Measurements from ENCODE around the gene EP400. TPM values are rescaled to one million over a fixed set of nuclear protein-coding genes. Genes with fewer than 3 reads are reported as not detected.
A peak's percentile ranks its signal among the peaks of the same experiment; 100 is the strongest.

The EP400 gene
- total RNA-seq, 2 donors from 2014 or later: 10.5 to 15.5 TPM

GRCh38 chr12:132084621-132085290 lies 135.0 kb downstream of the EP400 start:
- Histone ChIP-seq H3K4me3 (peak overlapping the region; percentile 92 to 94), H3K4me1 (peaks cover 0 to 19% of the 10 kb centered on the region in 2 donors), H3K9me3 (no peaks in the 10 kb centered on the region), H3K27ac (peak overlapping the region; percentile 89 to 93), H3K36me3 (no peaks in the 10 kb centered on the region), H3K27me3 (no peaks in the 10 kb centered on the region)
- DNase-seq (ENCODE audit: low spot score): peak; percentile 74
- no peak for TF ChIP-seq CTCF (IDR thresholded peaks at IDR 0.05)

- no peak for DNase-seq (ENCODE audit: low spot score)
- peak overlapping the region; percentile 92 to 94 for H3K4me3 ChIP-seq
- TF ChIP-seq CTCF (IDR thresholded peaks at IDR 0.05): no peak
- no peaks in the 10 kb centered on the region for H3K27me3 ChIP-seq
- peak overlapping the region; percentile 89 to 93 for H3K27ac ChIP-seq
- no peaks in the 10 kb centered on the region for H3K9me3 ChIP-seq
- peaks cover 0 to 19% of the 10 kb centered on the region in 2 donors for H3K4me1 ChIP-seq
- H3K36me3 ChIP-seq: no peaks in the 10 kb centered on the region
Measured at GRCh38 chr12:132085291-132085635, 135.5 kb downstream of the EP400 start.

GRCh38 chr12:132089407-132089910 lies 139.7 kb downstream of the EP400 start:
- H3K36me3 ChIP-seq: peaks cover 14% of the 10 kb centered on the region
- no peak for TF ChIP-seq CTCF (IDR thresholded peaks at IDR 0.05)
- H3K4me1 ChIP-seq: peaks cover 0 to 14% of the 10 kb centered on the region in 2 donors
- DNase-seq (ENCODE audit: low spot score): no peak
- H3K9me3 ChIP-seq: no peaks in the 10 kb centered on the region
- no peaks in the 10 kb centered on the region for H3K27me3 ChIP-seq
- H3K4me3 ChIP-seq: no peak overlapping the region
- no peak overlapping the region for H3K27ac ChIP-seq

GRCh38 chr12:132094269-132094891 lies 144.6 kb downstream of the EP400 start:
- H3K36me3 ChIP-seq: peaks cover 14% of the 10 kb centered on the region
- H3K4me3 ChIP-seq: no peak overlapping the region
- no peaks in the 10 kb centered on the region for H3K4me1 ChIP-seq
- H3K9me3 ChIP-seq: no peaks in the 10 kb centered on the region
- DNase-seq (ENCODE audit: low spot score): no peak
- H3K27ac ChIP-seq: no peak overlapping the region
- H3K27me3 ChIP-seq: no peaks in the 10 kb centered on the region
- no peak for TF ChIP-seq CTCF (IDR thresholded peaks at IDR 0.05)

DNA sequence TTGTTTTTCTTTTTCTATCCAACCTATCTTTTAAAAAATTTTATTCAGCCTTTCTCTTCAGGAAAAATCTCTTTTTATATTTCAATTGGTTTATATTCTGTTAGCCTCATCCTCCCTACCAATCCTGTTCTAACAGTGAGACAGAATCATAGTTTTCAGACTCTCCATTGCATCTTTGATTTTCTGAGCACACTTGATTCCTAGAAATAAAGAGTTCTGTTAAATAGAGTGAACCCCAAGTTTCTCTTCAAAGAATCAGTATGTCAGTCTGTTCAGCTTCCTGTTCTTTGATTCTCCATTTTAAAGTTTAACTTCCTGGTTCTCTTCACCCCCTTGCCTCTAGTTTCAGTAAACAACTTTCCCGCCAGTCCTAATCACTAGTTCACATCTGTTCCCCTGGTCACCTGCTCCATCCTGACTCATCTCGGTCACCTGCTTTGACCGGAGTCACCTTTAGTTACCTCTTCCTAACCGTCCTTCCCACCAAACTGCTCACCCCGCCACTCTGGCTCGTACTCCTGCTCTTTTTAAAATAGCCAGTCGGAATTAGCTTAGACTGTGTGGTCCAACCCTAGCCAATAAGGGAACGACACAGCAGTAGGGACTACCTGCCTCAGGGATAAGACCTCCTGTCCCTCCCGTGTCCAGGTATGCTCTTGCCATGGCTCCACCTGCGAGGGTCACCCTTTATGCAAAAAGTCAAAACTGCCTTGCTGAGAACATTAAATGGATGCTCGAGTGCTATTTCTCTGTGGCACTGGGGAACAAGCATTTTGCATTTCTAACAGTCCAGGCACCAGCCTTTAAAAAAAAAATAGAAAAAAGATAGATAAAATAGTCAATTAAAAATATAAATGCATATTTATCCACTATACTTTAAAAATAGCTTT lies 146.0 kb downstream of the EP400 start:
- TF ChIP-seq CTCF (IDR thresholded peaks at IDR 0.05): no peak
- no peak for DNase-seq (ENCODE audit: low spot score)
- Histone ChIP-seq H3K4me1 (no peaks in the 10 kb centered on the region), H3K9me3 (no peaks in the 10 kb centered on the region), H3K4me3 (no peak overlapping the region), H3K27ac (no peak overlapping the region), H3K36me3 (peaks cover 22% of the 10 kb centered on the region), H3K27me3 (no peaks in the 10 kb centered on the region)
